Head of caudate nucleus (tissue), 42 donors: Measurements from ENCODE around the gene IL34.
A peak's percentile ranks its signal among the peaks of the same experiment; 100 is the strongest.
"Not testable (repeated sequence)": the region's sequence is repeated elsewhere in the genome, so short reads cannot be mapped to it uniquely, and the experiment has no call there.

Experiments used
- DNase-seq, 42 donors: peaks; one replicate each; pipeline versions ENCODE4 v3.0.0 to v3.0.0-alpha.2; 2020 to 2021; ENCODE audit warnings: mixed read lengths in 7 of 42
- intact Hi-C: fragments of 100-400 bp; cut with DNase I; formaldehyde crosslinking; loops from one replicate; pipeline ENCODE4 v1.15.0; 2022

IL34 gene

DNA sequence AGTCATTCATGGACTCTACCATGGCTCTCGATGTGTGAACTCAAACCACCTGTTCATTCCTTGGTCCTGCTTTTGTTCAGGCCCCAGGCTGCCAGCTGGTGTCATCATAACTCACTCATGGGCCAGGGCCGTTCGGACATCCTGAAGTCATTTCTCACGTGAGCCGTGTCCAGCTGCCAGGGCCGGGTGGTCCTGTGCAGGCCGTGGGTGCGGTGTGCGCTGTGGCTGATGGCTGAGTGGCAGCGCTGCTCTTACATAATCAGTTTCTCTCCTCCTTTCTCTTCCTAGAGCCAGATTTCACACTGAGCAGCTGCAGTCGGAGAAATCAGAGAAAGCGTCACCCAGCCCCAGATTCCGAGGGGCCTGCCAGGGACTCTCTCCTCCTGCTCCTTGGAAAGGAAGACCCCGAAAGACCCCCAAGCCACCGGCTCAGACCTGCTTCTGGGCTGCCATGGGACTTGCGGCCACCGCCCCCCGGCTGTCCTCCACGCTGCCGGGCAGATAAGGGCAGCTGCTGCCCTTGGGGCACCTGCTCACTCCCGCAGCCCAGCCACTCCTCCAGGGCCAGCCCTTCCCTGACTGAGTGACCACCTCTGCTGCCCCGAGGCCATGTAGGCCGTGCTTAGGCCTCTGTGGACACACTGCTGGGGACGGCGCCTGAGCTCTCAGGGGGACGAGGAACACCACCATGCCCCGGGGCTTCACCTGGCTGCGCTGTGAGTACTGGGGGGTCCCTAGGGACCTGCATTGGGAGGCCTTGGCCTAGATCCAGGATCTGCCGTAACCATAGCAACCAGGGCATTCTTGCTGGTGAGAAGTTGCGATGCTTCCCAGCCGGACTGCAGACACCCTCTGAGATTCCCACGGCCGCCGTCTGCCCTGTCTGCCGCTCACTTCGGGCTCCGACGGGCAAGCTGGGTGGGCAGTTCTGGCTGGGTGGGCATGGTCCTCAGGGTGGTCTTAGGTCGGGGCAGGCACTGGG, at the start of gene IL34:
TSS of gene IL34 (plus strand) at position 300 of the 982 bp plus-strand sequence. CDS start at position 689, 389 bp downstream.
- intact Hi-C loops: no loop called here
- DNase-seq: peak in 30 of 42 donors; percentile 22 to 79 (median 52)

DNA sequence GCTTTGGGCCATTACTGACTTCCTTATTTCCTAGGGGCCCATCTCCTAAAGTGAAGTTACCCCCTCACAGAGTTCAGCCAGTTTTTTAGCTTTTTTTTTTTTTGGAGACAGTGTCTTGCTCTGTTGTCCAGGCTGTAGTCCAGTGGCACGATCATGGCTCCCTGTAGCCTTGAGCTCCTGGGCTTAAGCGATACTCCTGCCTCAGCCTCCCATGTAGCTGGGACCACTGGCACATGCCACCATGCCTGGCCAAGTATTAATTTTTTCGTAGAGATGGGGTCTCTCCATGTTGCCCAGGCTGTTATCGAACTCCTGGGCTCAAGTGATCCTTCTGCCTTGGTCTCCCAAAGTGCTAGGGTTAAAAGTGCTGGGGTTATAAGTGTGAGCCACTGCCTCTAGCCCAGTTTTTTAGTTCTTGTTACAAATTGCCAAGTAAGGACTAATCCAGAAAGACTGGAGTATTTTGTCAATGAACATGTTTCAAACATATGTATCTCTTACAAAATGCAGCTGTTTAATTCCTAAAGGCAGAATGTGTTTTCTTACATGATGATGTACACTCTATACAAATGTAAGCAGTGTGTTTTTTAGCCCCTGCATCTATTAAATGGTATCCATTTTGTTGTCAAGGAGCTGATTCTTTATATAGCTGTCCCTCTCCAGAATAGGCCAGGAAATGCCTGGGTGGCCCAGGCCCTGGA, 49.1 kb upstream of the IL34 start:
- DNase-seq: no peak
- intact Hi-C loops: no loop called here

GRCh38 chr16:70598937-70599503, 47.3 kb upstream of the IL34 start:
- intact Hi-C loops: no loop called here
- no peak for DNase-seq

DNA sequence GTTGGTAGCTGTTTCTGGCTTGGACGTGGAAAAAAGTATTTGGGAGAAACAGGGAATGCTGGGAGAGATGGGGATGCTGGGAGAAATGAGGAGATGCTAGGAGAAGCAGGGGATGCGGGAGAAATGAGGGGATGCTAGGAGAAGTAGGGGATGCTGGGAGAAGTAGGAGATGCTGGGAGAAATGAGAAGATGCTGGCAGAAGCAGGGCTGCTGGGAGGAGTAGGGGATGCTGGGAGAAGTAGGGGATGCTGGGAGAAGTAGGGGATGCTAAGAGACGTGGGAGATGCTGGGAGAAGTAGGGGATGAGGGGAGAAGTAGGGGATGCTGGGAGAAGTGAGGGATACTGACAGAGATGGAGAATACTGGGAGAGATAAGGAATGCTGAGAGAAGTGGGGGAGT, 45.6 kb upstream of the IL34 start:
- intact Hi-C loops: no loop called here
- no peak for DNase-seq

GRCh38 chr16:70601576-70602575, 44.5 kb upstream of the IL34 start:
- intact Hi-C loops: no loop called here
- DNase-seq: no peak

DNA sequence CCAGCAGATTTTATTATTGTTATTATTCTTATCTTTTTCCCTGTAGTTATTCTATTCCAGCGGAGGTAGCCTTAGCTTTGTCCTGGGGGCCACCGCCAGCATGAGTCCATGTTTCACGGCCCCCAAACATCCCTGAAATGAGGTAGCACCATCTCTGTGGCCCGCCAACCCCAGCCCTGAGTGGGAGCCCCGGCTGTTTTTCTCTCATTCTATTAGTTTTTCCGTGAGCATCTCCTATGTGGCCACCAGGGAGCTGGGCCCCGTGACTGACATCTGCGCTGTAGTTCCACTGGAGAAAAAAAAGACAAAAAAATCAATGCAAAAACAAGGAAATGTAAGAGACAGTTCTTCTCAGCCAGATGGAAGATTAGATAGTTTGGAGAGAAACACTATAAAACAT, 43.5 kb upstream of the IL34 start:
- DNase-seq: no peak
- intact Hi-C loops: no loop called here

GRCh38 chr16:70604407-70605282, 41.7 kb upstream of the IL34 start:
- DNase-seq: peak in 20 of 42 donors; percentile 6 to 51 (median 23)
- intact Hi-C loops: no loop called here

- intact Hi-C loops: no loop called here
- DNase-seq: no peak
These were observed 41.1 kb upstream of the IL34 start for GRCh38 chr16:70605283-70605657.

GRCh38 chr16:70608521-70608920, 37.8 kb upstream of the IL34 start:
- DNase-seq: no peak
- intact Hi-C loops: no loop called here

GRCh38 chr16:70610273-70611223, 35.8 kb upstream of the IL34 start:
- no peak for DNase-seq
- intact Hi-C loops: no loop called here

DNA sequence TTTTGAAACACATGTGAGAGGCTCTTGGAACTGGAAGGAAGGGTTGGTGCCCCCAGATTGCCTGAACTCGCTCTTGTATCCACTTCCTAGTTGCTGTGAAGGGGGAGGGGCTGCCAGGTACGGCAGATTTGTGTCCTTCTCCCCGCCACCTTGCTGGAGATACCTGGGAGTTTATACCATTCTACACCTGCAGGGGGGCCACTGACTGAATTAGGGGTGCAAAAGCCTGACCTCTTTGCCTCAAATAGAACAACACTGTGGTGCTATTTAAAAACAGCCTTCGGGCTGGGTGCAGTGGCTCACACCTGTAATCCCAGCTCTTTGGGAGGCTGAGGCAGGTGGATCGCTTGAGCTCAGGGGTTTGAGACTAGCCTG, 35.1 kb upstream of the IL34 start:
- intact Hi-C loops: no loop called here
- DNase-seq: no peak

DNA sequence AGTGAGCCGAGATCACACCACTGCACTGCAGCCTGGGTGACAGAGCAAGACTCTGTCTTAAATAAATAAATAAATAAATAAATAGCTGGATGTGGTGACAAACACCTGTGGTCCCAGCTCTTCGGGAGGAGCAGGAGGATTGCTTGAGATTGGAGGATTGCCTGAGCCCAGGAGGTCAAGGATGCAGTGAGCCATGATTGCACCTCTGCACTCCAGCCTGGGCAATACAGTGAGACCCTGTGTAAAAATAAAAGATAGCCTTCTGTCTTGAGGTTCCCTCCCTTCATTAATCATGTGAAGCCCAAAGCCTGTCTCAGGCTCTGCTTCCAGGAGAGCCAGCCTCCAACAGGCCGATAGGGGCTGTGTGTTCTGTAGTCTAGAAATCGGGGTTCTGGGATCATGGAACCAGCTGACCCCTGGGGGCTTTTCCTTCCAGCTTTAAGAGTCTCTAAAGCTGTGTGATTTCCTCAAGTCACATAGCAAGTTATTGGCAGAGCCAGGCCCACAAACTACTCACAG, 34.5 kb upstream of the IL34 start:
- no peak for DNase-seq
- intact Hi-C loops: no loop called here

DNA sequence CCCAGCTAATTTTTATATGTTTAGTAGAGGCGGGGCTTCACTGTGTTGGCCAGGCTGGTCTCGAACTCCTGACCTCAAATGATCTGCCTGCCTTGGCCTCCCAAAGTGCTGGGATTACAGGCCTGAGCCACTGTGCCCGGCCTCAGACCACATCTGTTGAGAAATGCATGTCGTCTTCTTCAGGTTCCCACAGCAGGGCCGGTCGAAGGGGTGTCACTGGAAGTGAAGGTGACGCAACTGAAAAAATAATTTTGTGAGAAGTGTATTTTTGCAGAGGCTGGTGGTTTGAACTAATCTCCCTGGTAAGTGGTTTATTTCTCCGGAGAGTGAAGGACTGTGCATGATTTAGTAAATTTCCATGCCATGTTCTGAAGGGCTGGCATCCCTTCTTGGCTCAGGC, 33.4 kb upstream of the IL34 start:
- intact Hi-C loops: no loop called here
- no peak for DNase-seq

- DNase-seq: no peak
- intact Hi-C loops: no loop called here
These were observed 32.0 kb upstream of the IL34 start for GRCh38 chr16:70614208-70614951.

DNA sequence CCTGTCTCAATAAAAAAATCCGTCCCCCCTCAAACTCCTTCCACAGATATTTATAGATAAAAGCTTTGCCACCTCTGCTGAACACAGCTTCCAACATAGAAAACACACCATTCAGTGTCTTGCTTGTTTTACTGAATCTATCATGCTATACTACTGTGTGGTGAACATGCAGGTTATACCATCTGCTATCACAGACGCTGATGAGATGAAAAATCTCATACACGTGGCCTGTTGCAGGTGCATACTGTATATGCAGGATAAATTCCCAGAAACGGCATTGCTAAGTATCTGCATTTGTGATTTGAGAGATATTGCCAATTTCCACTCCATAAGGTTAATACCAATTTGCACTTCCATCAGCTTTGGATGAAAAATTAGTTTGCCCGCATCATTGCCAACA, 30.4 kb upstream of the IL34 start:
- no peak for DNase-seq
- intact Hi-C loops: no loop called here

GRCh38 chr16:70621864-70622263, 24.5 kb upstream of the IL34 start:
- intact Hi-C loops, DNase-seq: not testable (repeated sequence)
